ENCODE data around the gene RAB9A.

RAB9A gene

GRCh38 chrX:13752141-13752540, 63.2 kb downstream of the RAB9A start:
- DNase-seq, result no peak

- no peak for DNase-seq
These were observed 63.7 kb downstream of the RAB9A start for GRCh38 chrX:13752646-13753045.

GRCh38 chrX:13754765-13755164, 65.8 kb downstream of the RAB9A start:
- no peak for DNase-seq

GRCh38 chrX:13755254-13755653, 66.3 kb downstream of the RAB9A start:
- DNase-seq, result no peak

GRCh38 chrX:13756381-13756780, 67.5 kb downstream of the RAB9A start:
- DNase-seq, result no peak

- no peak for DNase-seq
These were observed 70.3 kb downstream of the RAB9A start for GRCh38 chrX:13759152-13759718.
